ENCODE measurements around the gene TMEM134. TPM values are rescaled to one million over a fixed set of nuclear protein-coding genes. Genes with fewer than 3 reads are reported as not detected.

Gene TMEM134
- total RNA-seq, 1 experiment from 2014 or later, result 36.0 TPM

- ChIA-PET CTCF (interaction anchor here (0.6 kb wide), 1 partner anchor 106 kb away, joined by 4 read pairs; the partner anchor contains the start of gene PPP1CA), POLR2A (ENCODE audit: low non-redundant PET) (no interaction called here)
- peak; percentile 100 for DNase-seq (ENCODE audit: low spot score)
- H3K36me3 ChIP-seq (ENCODE audit: insufficient read depth, low read length, poor library complexity, severe bottlenecking), result no peaks in the 10 kb centered on the region
- intact Hi-C loops (cut with micrococcal nuclease; ENCODE audit: unreplicated experiment), result loop anchor here (5.0 kb wide), 2 partner anchors 116 to 156 kb away; partner anchors contain the start of genes POLD4 and RAD9A
- no peaks in the 10 kb centered on the region for H3K27me3 ChIP-seq (replicated peaks; ENCODE audit: insufficient read depth, low read depth, low read length, poor library complexity)
- no TSS peak for BruUV-seq (replicated peaks)
- peak within 1 kb of the TSS; percentile 70 for H3K4me3 ChIP-seq (ENCODE audit: low read depth, low read length, poor library complexity, severe bottlenecking)
- no peaks in the 10 kb centered on the region for H3K9me3 ChIP-seq (ENCODE audit: low read depth, low read length, poor library complexity, severe bottlenecking)
- H3K27ac ChIP-seq (ENCODE audit: low read depth, low read length, poor library complexity, severe bottlenecking), result peak within 1 kb of the TSS; percentile 92
- TF ChIP-seq CTCF (conservative IDR thresholded peaks at IDR 0.05; ENCODE audit: low read depth, low read length) (no peak), EZH2 (IDR thresholded peaks at IDR 0.05; ENCODE audit: borderline replicate concordance, low read depth, low read length, poor library complexity, severe bottlenecking) (no peak)
- peaks cover 34% of the 10 kb centered on the region for H3K4me1 ChIP-seq (ENCODE audit: insufficient read depth, low read length, poor library complexity, severe bottlenecking)
Observed at GRCh38 chr11:67507864-67508485, 38.9 kb upstream of the TMEM134 start, which contains the start of gene CDK2AP2. TSS of gene CDK2AP2 (minus strand) at chr11:67508162. CDS start at chr11:67508082, 80 bp downstream.

- Histone ChIP-seq H3K27ac (ENCODE audit: low read depth, low read length, poor library complexity, severe bottlenecking) (peak overlapping the region; percentile 92), H3K36me3 (ENCODE audit: insufficient read depth, low read length, poor library complexity, severe bottlenecking) (no peaks in the 10 kb centered on the region), H3K27me3 (replicated peaks; ENCODE audit: insufficient read depth, low read depth, low read length, poor library complexity) (no peaks in the 10 kb centered on the region), H3K4me1 (ENCODE audit: insufficient read depth, low read length, poor library complexity, severe bottlenecking) (peaks cover 34% of the 10 kb centered on the region), H3K9me3 (ENCODE audit: low read depth, low read length, poor library complexity, severe bottlenecking) (no peaks in the 10 kb centered on the region), H3K4me3 (ENCODE audit: low read depth, low read length, poor library complexity, severe bottlenecking) (peak overlapping the region; percentile 70)
- TF ChIP-seq EZH2 (IDR thresholded peaks at IDR 0.05; ENCODE audit: borderline replicate concordance, low read depth, low read length, poor library complexity, severe bottlenecking) (no peak), CTCF (conservative IDR thresholded peaks at IDR 0.05; ENCODE audit: low read depth, low read length) (no peak)
- POLR2A ChIA-PET (ENCODE audit: low non-redundant PET), result no interaction called here
- intact Hi-C loops (cut with micrococcal nuclease; ENCODE audit: unreplicated experiment), result loop anchor here (5.0 kb wide), 2 partner anchors 115 to 155 kb away; partner anchors contain the start of genes POLD4 and RAD9A
- DNase-seq (ENCODE audit: low spot score), result no peak
- CTCF ChIA-PET, result no interaction called here
- BruUV-seq (replicated peaks), result TSS peak; percentile 87
Observed at GRCh38 chr11:67507242-67507863, 38.3 kb upstream of the TMEM134 start.

GRCh38 chr11:67506426-67507051 lies 37.5 kb upstream of the TMEM134 start:
- ChIA-PET CTCF (no interaction called here), POLR2A (ENCODE audit: low non-redundant PET) (no interaction called here)
- H3K36me3 ChIP-seq (ENCODE audit: insufficient read depth, low read length, poor library complexity, severe bottlenecking), result peaks cover 4% of the 10 kb centered on the region
- no peaks in the 10 kb centered on the region for H3K27me3 ChIP-seq (replicated peaks; ENCODE audit: insufficient read depth, low read depth, low read length, poor library complexity)
- DNase-seq (ENCODE audit: low spot score), result no peak
- H3K9me3 ChIP-seq (ENCODE audit: low read depth, low read length, poor library complexity, severe bottlenecking), result no peaks in the 10 kb centered on the region
- TF ChIP-seq CTCF (conservative IDR thresholded peaks at IDR 0.05; ENCODE audit: low read depth, low read length) (0 out of 2 replicates have a peak, but pooled peaks have one; percentile 13), EZH2 (IDR thresholded peaks at IDR 0.05; ENCODE audit: borderline replicate concordance, low read depth, low read length, poor library complexity, severe bottlenecking) (no peak)
- intact Hi-C loops (cut with micrococcal nuclease; ENCODE audit: unreplicated experiment), result loop anchor here (5.0 kb wide), 2 partner anchors 114 to 154 kb away; partner anchors contain the start of genes POLD4 and RAD9A
- peaks cover 34% of the 10 kb centered on the region for H3K4me1 ChIP-seq (ENCODE audit: insufficient read depth, low read length, poor library complexity, severe bottlenecking)
- H3K4me3 ChIP-seq (ENCODE audit: low read depth, low read length, poor library complexity, severe bottlenecking), result peak overlapping the region; percentile 70
- BruUV-seq (replicated peaks), result no TSS peak
- H3K27ac ChIP-seq (ENCODE audit: low read depth, low read length, poor library complexity, severe bottlenecking), result no peak overlapping the region

Measured in A673 (cell line).